Type B pancreatic cell (in vitro differentiated cells): ENCODE data around the gene PCDHB1. TPM values are rescaled to one million over a fixed set of nuclear protein-coding genes. Genes with fewer than 3 reads are reported as not detected.
"Not testable (repeated sequence)": the region's sequence is repeated elsewhere in the genome, so short reads cannot be mapped to it uniquely, and the experiment has no call there.

Experiments used
- DNase-seq: peaks from one replicate; pipeline ENCODE4 v3.0.0; 2021; ENCODE audit warnings: mixed read lengths; ENCODE audit not compliant: unreplicated experiment; ENCODE audit errors: extremely low spot score
- H3K27ac Mint-ChIP-seq: 2 replicates; pipeline ENCODE4 v1.8.0; 2021; ENCODE audit warnings: mild to moderate bottlenecking, mixed read lengths
- H3K27me3 Mint-ChIP-seq: 2 replicates; pipeline ENCODE4 v1.8.0; 2021; ENCODE audit warnings: mixed read lengths
- H3K36me3 Mint-ChIP-seq: 2 replicates; pipeline ENCODE4 v1.8.0; 2021; ENCODE audit warnings: mixed read lengths
- H3K4me1 Mint-ChIP-seq: one replicate; pipeline ENCODE4 v1.8.0; 2021; ENCODE audit warnings: mixed read lengths; ENCODE audit not compliant: unreplicated experiment
- H3K4me3 Mint-ChIP-seq: 2 replicates; pipeline ENCODE4 v1.8.0; 2021; ENCODE audit warnings: mild to moderate bottlenecking, mixed read lengths
- H3K9me3 Mint-ChIP-seq: 2 replicates; pipeline ENCODE4 v1.8.0; 2021; ENCODE audit warnings: mixed read lengths
- total RNA-seq: library from RNA; stranded (reverse); gene quantifications from 2 replicates; pipeline ENCODE4 v1.2.1, GENCODE V29; 2021; ENCODE audit warnings: low replicate concordance
- TF ChIP-seq, protein P1 (sequence below): fragments of 200-600 bp; sonication (generic); conservative IDR thresholded peaks from 2 replicates; pipeline ENCODE4 v1.5.0; 2021; ENCODE audit warnings: antibody characterized with exemption, mild to moderate bottlenecking

PCDHB1 gene
- total RNA-seq, 1 donor from 2014 or later = 0.05 TPM

DNA sequence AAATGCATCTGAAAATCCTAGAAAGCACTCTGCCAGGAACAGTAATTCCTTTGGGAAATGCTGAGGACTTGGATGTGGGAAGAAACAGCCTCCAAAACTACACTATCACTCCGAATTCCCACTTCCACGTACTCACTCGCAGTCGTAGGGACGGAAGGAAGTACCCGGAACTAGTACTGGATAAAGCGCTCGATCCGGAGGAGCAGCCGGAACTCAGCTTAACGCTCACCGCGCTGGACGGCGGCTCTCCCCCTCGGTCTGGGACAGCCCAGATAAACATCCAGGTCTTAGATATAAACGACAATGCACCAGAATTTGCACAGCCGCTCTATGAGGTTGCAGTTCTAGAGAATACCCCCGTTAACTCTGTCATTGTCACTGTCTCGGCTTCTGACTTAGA is 49.9 kb downstream of the PCDHB1 start:
- Mint-ChIP-seq H3K4me1 (no peaks in the 10 kb centered on the region), H3K27me3 (no peaks in the 10 kb centered on the region), H3K4me3 (no peak overlapping the region), H3K36me3 (peaks cover 41% of the 10 kb centered on the region), H3K9me3 (peaks cover 19% of the 10 kb centered on the region), H3K27ac (no peak overlapping the region)
- DNase-seq = no peak
- TF ChIP-seq, protein P1, sequence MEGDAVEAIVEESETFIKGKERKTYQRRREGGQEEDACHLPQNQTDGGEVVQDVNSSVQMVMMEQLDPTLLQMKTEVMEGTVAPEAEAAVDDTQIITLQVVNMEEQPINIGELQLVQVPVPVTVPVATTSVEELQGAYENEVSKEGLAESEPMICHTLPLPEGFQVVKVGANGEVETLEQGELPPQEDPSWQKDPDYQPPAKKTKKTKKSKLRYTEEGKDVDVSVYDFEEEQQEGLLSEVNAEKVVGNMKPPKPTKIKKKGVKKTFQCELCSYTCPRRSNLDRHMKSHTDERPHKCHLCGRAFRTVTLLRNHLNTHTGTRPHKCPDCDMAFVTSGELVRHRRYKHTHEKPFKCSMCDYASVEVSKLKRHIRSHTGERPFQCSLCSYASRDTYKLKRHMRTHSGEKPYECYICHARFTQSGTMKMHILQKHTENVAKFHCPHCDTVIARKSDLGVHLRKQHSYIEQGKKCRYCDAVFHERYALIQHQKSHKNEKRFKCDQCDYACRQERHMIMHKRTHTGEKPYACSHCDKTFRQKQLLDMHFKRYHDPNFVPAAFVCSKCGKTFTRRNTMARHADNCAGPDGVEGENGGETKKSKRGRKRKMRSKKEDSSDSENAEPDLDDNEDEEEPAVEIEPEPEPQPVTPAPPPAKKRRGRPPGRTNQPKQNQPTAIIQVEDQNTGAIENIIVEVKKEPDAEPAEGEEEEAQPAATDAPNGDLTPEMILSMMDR = no peak

DNA sequence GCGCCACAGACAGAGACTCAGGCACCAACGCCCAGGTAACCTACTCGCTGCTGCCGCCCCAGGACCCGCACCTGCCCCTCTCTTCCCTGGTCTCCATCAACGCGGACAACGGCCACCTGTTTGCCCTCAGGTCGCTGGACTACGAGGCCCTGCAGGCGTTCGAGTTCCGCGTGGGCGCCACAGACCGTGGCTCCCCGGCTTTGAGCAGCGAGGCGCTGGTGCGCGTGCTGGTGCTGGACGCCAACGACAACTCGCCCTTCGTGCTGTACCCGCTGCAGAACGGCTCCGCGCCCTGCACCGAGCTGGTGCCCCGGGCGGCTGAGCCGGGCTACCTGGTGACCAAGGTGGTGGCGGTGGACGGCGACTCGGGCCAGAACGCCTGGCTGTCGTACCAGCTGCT is 50.9 kb downstream of the PCDHB1 start:
- DNase-seq, H3K4me1 Mint-ChIP-seq, H3K27me3 Mint-ChIP-seq, H3K4me3 Mint-ChIP-seq, H3K27ac Mint-ChIP-seq: not testable (repeated sequence)
- Mint-ChIP-seq H3K9me3 (peaks cover 19% of the 10 kb centered on the region), H3K36me3 (peaks cover 41% of the 10 kb centered on the region)

DNA sequence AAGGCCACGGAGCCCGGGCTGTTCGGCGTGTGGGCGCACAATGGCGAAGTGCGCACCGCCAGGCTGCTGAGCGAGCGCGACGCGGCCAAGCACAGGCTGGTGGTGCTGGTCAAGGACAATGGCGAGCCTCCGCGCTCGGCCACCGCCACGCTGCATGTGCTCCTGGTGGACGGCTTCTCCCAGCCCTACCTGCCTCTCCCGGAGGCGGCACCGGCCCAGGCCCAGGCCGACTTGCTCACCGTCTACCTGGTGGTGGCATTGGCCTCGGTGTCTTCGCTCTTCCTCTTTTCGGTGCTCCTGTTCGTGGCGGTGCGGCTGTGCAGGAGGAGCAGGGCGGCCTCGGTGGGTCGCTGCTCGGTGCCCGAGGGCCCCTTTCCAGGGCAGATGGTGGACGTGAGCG is 51.3 kb downstream of the PCDHB1 start:
- not testable (repeated sequence) for H3K27me3 Mint-ChIP-seq, H3K27ac Mint-ChIP-seq, DNase-seq, H3K4me3 Mint-ChIP-seq, H3K4me1 Mint-ChIP-seq
- peaks cover 19% of the 10 kb centered on the region for H3K9me3 Mint-ChIP-seq
- peaks cover 40% of the 10 kb centered on the region for H3K36me3 Mint-ChIP-seq

DNA sequence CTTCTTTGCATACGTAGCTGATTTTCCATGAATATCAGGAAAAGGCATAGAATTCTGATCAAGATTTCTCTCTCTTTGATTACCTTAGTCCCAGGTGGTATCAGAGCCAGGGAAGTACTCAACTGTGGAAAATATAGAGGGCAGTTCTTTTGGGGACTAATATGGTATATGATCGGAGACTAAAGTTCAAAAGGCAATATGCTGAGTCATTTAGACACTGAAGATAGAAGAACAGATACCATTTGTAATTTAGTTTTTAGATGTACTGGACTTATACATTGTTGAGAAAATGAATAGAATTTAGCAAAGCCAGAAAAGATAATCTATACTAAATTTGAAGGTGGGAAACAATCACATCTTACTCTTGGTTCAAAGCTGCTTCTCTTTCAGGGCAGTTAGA is 54.2 kb downstream of the PCDHB1 start:
- H3K27ac Mint-ChIP-seq = no peak overlapping the region
- DNase-seq = no peak
- no peak overlapping the region for H3K4me3 Mint-ChIP-seq
- H3K4me1 Mint-ChIP-seq = no peaks in the 10 kb centered on the region
- peaks cover 14% of the 10 kb centered on the region for H3K9me3 Mint-ChIP-seq
- no peaks in the 10 kb centered on the region for H3K27me3 Mint-ChIP-seq
- TF ChIP-seq, protein P1 = no peak
- peaks cover 28% of the 10 kb centered on the region for H3K36me3 Mint-ChIP-seq

Other genes with a start within 250 kb of the PCDHB1 start
- gene PCDHA4, start 244.3 kb upstream of the PCDHB1 start, total RNA-seq = 10.7 and 17.7 TPM in 2 replicates
- 0.97 and 2.1 TPM in 2 replicates for gene PCDHA5, start 229.8 kb upstream of the PCDHB1 start, total RNA-seq
- gene PCDHA6, start 223.4 kb upstream of the PCDHB1 start, total RNA-seq = 9.3 and 9.6 TPM in 2 replicates
- gene PCDHA7, start 217.1 kb upstream of the PCDHB1 start, total RNA-seq = 2.5 and 6.9 TPM in 2 replicates
- 2.9 TPM in 2 replicates for gene PCDHA8, start 210.2 kb upstream of the PCDHB1 start, total RNA-seq
- 1.5 and 2.5 TPM in 2 replicates for gene PCDHA9, start 203.0 kb upstream of the PCDHB1 start, total RNA-seq
- gene PCDHA10, start 195.5 kb upstream of the PCDHB1 start, total RNA-seq = 9.9 and 20.3 TPM in 2 replicates
- 5.2 and 8.1 TPM in 2 replicates for gene PCDHA11, start 182.4 kb upstream of the PCDHB1 start, total RNA-seq
- 10.2 and 27.3 TPM in 2 replicates for gene PCDHA12, start 176.1 kb upstream of the PCDHB1 start, total RNA-seq
- 2.6 and 5.1 TPM in 2 replicates for gene PCDHA13, start 169.2 kb upstream of the PCDHB1 start, total RNA-seq
- 6.7 and 9.2 TPM in 2 replicates for gene PCDHAC1, start 125.1 kb upstream of the PCDHB1 start, total RNA-seq
- gene PCDHAC2, start 84.9 kb upstream of the PCDHB1 start, total RNA-seq = 2.7 and 3.5 TPM in 2 replicates
- 33.7 and 36.3 TPM in 2 replicates for gene PCDHB2, start 43.2 kb downstream of the PCDHB1 start, total RNA-seq
- gene PCDHB3, start 49.1 kb downstream of the PCDHB1 start, total RNA-seq = 3.9 and 5.4 TPM in 2 replicates
- 1.3 and 2.7 TPM in 2 replicates for gene PCDHB4, start 70.4 kb downstream of the PCDHB1 start, total RNA-seq
- gene PCDHB5, start 83.8 kb downstream of the PCDHB1 start, total RNA-seq = 7.3 and 28.8 TPM in 2 replicates
- 0.80 and 0.95 TPM in 2 replicates for gene PCDHB6, start 98.7 kb downstream of the PCDHB1 start, total RNA-seq
- 0.29 and 0.63 TPM in 2 replicates for gene PCDHB7, start 121.3 kb downstream of the PCDHB1 start, total RNA-seq
- gene PCDHB8, start 126.4 kb downstream of the PCDHB1 start, total RNA-seq = 0.99 and 3.9 TPM in 2 replicates
- 3.1 and 6.9 TPM in 2 replicates for gene PCDHB16, start 131.0 kb downstream of the PCDHB1 start, total RNA-seq
- 2.2 and 2.8 TPM in 2 replicates for gene PCDHB9, start 135.8 kb downstream of the PCDHB1 start, total RNA-seq
- gene PCDHB10, start 141.0 kb downstream of the PCDHB1 start, total RNA-seq = 2.1 and 3.2 TPM in 2 replicates
- gene PCDHB11, start 148.3 kb downstream of the PCDHB1 start, total RNA-seq = 2.0 and 3.3 TPM in 2 replicates
- 1.4 and 2.3 TPM in 2 replicates for gene PCDHB12, start 157.3 kb downstream of the PCDHB1 start, total RNA-seq
- gene PCDHB13, start 162.5 kb downstream of the PCDHB1 start, total RNA-seq = 2.3 and 4.7 TPM in 2 replicates
- gene PCDHB14, start 172.0 kb downstream of the PCDHB1 start, total RNA-seq = 3.1 and 3.7 TPM in 2 replicates
- 3.3 and 3.8 TPM in 2 replicates for gene PCDHB15, start 194.0 kb downstream of the PCDHB1 start, total RNA-seq